ENCODE measurements around the gene ERBB4. TPM values are rescaled to one million over a fixed set of nuclear protein-coding genes. Genes with fewer than 3 reads are reported as not detected.
A peak's percentile ranks its signal among the peaks of the same experiment; 100 is the strongest.

Gene ERBB4
- total RNA-seq, 1 experiment from 2014 or later: not detected

DNA sequence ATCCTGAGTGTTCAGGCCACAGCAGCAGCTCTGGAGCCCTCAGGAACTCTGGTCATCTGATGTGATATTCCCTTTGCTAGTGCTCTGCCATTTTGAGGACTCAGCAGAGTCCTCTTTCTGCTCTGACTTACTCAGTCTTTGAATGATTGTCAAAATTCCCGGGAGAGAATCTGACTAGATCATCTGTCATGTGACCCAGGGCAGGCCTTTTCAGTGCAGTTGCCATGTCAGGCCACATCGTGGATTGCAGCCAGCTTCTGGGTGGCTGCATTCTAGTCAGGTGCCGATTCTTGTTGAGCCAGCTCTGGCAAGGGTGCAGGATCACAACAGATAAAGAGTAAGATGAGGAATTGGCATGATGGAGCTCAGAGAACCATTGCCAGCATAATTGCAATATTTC, 1186.6 kb downstream of the ERBB4 start:
- no peaks in the 10 kb centered on the region for H3K9me3 Mint-ChIP-seq (ENCODE audit: unreplicated experiment)

DNA sequence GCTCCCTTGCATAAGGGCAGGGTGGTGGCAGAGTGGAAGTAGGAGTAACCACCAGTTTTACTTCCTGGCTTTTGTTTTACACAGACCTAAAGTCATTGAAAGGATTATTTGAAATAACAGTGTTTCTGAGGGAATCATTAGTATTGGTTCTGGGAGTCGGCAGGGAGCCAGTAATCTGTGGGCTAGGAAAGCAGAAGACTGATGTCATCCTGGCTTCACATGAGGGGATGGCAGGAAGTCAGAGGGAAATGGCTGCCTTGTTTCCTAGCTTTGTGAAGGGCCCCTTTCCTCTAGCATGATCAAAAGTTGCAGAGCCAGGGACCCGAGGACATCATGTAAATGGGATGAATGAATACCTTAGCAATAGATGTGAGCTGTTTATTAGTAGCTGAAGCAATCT, 1189.6 kb downstream of the ERBB4 start:
- no TSS peak for BruUV-seq (replicated peaks)
- TF ChIP-seq CTCF (IDR thresholded peaks at IDR 0.05; ENCODE audit: unreplicated experiment): no peak
- ChIA-PET CTCF (interaction anchor here (0.7 kb wide), 1 partner anchor 120 kb away, joined by 4 read pairs; no protein-coding TSS in a partner anchor), POLR2A (no interaction called here)
- no peak overlapping the region for H3K27ac Mint-ChIP-seq (ENCODE audit: low read depth, unreplicated experiment)
- no peak for DNase-seq (ENCODE audit: unreplicated experiment)
- H3K36me3 Mint-ChIP-seq (ENCODE audit: insufficient read depth, unreplicated experiment): no peaks in the 10 kb centered on the region
- peaks cover 24% of the 10 kb centered on the region for H3K27me3 Mint-ChIP-seq (ENCODE audit: insufficient read depth, unreplicated experiment)
- intact Hi-C loops (cut with micrococcal nuclease): no loop called here
- H3K4me3 Mint-ChIP-seq (ENCODE audit: unreplicated experiment): no peak overlapping the region
- no peaks in the 10 kb centered on the region for H3K4me1 Mint-ChIP-seq (ENCODE audit: insufficient read depth, unreplicated experiment)
- H3K9me3 Mint-ChIP-seq (ENCODE audit: unreplicated experiment): no peaks in the 10 kb centered on the region

More for the DNA sequence above, 1186.6 kb downstream of the ERBB4 start:
- peak; percentile 26 for DNase-seq (ENCODE audit: unreplicated experiment)
- H3K27ac Mint-ChIP-seq (ENCODE audit: low read depth, unreplicated experiment): no peak overlapping the region
- no TSS peak for BruUV-seq (replicated peaks)
- H3K27me3 Mint-ChIP-seq (ENCODE audit: insufficient read depth, unreplicated experiment): peaks cover 30% of the 10 kb centered on the region
- CTCF ChIA-PET: no interaction called here
- H3K4me3 Mint-ChIP-seq (ENCODE audit: unreplicated experiment): no peak overlapping the region
- POLR2A ChIA-PET: no interaction called here
- intact Hi-C loops (cut with micrococcal nuclease): no loop called here
- no peak for TF ChIP-seq CTCF (IDR thresholded peaks at IDR 0.05; ENCODE audit: unreplicated experiment)
- H3K4me1 Mint-ChIP-seq (ENCODE audit: insufficient read depth, unreplicated experiment): no peaks in the 10 kb centered on the region
- no peaks in the 10 kb centered on the region for H3K36me3 Mint-ChIP-seq (ENCODE audit: insufficient read depth, unreplicated experiment)

GRCh38 chr2:211347328-211347727, 1191.3 kb downstream of the ERBB4 start:
- ChIA-PET POLR2A (no interaction called here), CTCF (interaction anchor here (0.7 kb wide), 1 partner anchor 15 kb away, joined by 4 read pairs; no protein-coding TSS in a partner anchor)
- no peaks in the 10 kb centered on the region for H3K4me1 Mint-ChIP-seq (ENCODE audit: insufficient read depth, unreplicated experiment)
- TF ChIP-seq CTCF (IDR thresholded peaks at IDR 0.05; ENCODE audit: unreplicated experiment): no peak
- H3K27me3 Mint-ChIP-seq (ENCODE audit: insufficient read depth, unreplicated experiment): peaks cover 7% of the 10 kb centered on the region
- H3K36me3 Mint-ChIP-seq (ENCODE audit: insufficient read depth, unreplicated experiment): no peaks in the 10 kb centered on the region
- H3K4me3 Mint-ChIP-seq (ENCODE audit: unreplicated experiment): no peak overlapping the region
- H3K9me3 Mint-ChIP-seq (ENCODE audit: unreplicated experiment): no peaks in the 10 kb centered on the region
- BruUV-seq (replicated peaks): no TSS peak
- intact Hi-C loops (cut with micrococcal nuclease): no loop called here
- H3K27ac Mint-ChIP-seq (ENCODE audit: low read depth, unreplicated experiment): no peak overlapping the region
- no peak for DNase-seq (ENCODE audit: unreplicated experiment)

- Mint-ChIP-seq H3K4me1 (ENCODE audit: insufficient read depth, unreplicated experiment) (no peaks in the 10 kb centered on the region), H3K27me3 (ENCODE audit: insufficient read depth, unreplicated experiment) (no peaks in the 10 kb centered on the region), H3K9me3 (ENCODE audit: unreplicated experiment) (no peaks in the 10 kb centered on the region), H3K4me3 (ENCODE audit: unreplicated experiment) (no peak overlapping the region), H3K36me3 (ENCODE audit: insufficient read depth, unreplicated experiment) (no peaks in the 10 kb centered on the region), H3K27ac (ENCODE audit: low read depth, unreplicated experiment) (no peak overlapping the region)
- ChIA-PET POLR2A (no interaction called here), CTCF (no interaction called here)
- intact Hi-C loops (cut with micrococcal nuclease): no loop called here
- no TSS peak for BruUV-seq (replicated peaks)
- DNase-seq (ENCODE audit: unreplicated experiment): no peak
- no peak for TF ChIP-seq CTCF (IDR thresholded peaks at IDR 0.05; ENCODE audit: unreplicated experiment)
Observed at GRCh38 chr2:211344289-211344688, 1194.3 kb downstream of the ERBB4 start.
